Central memory CD4-positive, alpha-beta T cell (primary cell): ENCODE measurements around the gene ITPRIP.

Experiments used
- DNase-seq: peaks from one replicate; pipeline ENCODE4 v3.0.0; 2022
- total RNA-seq, 3 experiments: gene quantifications; one replicate each; lab custom pipeline; 2026; lab: John Stamatoyannopoulos, UW

ITPRIP gene, protein sequence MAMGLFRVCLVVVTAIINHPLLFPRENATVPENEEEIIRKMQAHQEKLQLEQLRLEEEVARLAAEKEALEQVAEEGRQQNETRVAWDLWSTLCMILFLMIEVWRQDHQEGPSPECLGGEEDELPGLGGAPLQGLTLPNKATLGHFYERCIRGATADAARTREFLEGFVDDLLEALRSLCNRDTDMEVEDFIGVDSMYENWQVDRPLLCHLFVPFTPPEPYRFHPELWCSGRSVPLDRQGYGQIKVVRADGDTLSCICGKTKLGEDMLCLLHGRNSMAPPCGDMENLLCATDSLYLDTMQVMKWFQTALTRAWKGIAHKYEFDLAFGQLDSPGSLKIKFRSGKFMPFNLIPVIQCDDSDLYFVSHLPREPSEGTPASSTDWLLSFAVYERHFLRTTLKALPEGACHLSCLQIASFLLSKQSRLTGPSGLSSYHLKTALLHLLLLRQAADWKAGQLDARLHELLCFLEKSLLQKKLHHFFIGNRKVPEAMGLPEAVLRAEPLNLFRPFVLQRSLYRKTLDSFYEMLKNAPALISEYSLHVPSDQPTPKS
- 35.9 to 67.7 (median 45.7) reads per million in 3 experiments for total RNA-seq

DNA sequence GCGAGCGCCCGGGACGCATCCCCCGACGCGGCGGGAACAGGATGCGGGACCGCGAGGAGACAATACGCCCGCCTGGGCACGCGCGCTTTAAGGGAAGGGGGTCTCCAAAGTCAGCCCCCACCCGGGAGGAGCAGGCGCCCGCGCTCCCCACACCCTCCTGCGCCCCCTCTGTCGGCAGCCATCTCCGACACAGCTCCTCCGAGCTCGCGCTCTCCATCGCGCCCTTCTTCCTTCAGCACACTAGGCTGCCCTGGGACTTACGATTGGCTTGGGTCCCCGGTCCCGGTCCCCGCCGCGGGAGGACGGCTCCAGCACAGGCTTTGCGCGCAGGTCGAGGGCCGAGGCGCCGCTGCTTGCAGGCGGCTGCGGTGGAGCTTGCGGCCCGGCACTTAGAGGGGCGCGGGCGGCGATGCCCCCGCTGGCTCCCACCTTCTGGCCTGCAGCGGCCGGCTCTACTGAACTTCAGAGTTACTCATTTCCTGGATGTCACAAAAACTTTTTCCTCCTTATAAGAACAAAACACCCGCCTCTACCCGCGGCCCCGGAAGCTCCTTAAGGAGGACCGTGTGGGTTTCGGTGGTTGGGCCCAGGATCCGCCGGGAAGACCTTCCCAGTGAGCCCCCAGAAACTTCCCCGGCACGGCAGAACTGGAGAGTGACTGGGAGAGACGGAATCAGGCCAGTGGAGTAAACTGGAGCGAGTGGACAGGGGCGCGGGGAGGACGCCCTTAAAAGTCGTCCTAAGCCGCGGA lies at the start of gene ITPRIP:
Gene ITPRIP (minus strand): TSS at position 481 of the 751 bp plus-strand sequence. CDS start 22,414 bp downstream, outside the sequence.
- peak; percentile 85 for DNase-seq

GRCh38 chr10:104387130-104387888 lies 49.0 kb upstream of the ITPRIP start:
- DNase-seq = no peak

- DNase-seq = no peak
Observed at GRCh38 chr10:104380336-104380735, 42.1 kb upstream of the ITPRIP start.

DNA sequence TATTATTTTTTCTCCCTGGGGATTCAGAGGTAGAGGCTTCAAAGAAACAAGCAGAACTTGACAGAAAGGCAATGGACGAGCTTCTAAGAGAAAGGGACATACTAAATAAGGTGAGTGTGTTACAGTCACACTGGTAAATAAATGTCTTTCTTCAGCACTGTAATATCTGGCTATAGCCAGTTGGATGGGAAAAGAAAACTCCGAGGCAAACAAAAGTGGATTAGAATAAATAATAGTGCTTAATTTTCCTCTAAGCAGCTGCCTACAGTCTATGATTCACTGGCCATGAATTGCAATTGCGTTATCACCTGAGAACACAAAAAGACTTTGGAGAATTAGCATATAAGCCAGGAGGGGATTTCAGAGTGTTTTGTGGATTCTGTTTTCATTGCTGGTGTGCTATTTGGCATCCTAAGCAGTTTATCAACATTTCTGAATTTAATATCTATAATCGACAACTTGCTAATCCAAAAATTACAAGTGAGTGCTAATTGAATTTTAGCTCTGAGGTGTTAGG lies 38.6 kb upstream of the ITPRIP start:
- no peak for DNase-seq

GRCh38 chr10:104374591-104374990 lies 36.3 kb upstream of the ITPRIP start:
- DNase-seq = no peak

DNA sequence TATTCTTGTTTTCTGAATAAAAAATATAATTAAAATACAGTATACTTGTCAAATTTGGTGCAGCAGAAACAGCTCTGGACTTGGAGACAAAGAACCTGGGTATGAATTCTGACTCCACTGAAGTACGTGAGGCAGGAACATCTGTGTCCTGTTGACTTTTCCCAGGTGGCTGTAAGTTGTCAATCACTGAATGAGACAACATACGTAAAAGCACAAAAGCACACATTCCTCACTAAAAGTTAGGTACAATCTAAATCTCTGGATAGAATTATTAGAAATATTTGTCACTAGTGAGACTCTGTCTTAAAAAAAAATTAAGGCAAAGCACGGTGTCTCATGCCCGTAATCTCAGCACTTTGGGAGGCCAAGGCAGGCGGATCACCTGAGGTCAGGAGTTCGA lies 33.5 kb upstream of the ITPRIP start:
- no peak for DNase-seq

GRCh38 chr10:104368381-104368780 lies 30.1 kb upstream of the ITPRIP start:
- no peak for DNase-seq

GRCh38 chr10:104367904-104368303 lies 29.6 kb upstream of the ITPRIP start:
- no peak for DNase-seq

DNA sequence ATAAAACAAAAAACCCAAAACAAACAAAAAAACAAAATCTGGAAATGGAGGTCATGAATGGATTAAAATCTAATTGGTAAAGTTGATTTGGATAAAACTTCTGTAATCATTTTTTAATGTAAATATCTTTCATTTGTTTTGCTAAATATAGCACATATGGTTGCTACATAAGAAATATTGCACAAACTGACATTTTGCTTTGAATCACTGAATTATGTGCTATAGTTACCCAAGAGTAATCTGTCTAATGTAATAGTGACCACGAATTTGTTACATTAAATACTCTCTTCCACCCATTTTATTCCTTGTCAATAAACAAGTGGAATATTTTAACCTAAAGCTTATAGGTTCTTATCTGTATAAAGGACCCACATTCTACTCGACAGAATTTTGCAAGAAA lies 21.5 kb upstream of the ITPRIP start:
- DNase-seq = no peak

DNA sequence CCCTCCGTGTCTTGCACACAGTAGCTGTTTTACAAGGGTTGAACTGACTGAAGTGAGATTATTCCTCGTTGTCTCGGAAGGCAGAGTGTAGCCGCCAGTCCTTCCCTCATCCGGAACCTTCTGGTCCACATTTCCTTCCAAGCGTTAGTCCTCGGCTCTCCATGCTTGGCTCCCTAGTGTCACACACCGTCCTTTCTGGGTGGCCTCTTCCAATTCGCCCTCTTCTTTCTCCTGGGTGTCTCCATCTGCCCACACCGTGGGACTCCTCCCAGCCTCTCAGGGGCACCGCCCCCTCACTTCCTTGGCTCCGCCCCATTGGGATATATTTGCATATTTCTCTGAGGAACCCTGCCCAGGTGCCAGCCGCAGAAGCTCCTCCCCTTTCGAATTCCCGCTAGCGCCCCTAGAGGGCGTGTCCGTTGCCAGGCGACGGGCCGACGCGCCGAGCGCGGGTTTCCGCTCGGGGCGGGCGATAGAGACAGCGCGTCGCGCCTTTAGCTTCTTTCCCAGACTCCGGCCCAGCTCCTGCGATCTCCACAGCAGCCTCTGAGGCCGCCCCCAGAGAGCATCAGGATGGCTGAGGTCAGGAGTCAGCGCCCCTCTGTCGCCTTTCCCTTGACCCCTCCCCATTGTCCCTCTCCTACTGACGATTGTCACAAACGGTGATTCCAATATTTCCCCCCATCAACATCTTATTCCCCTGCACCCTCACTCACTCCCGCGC lies 15.2 kb upstream of the ITPRIP start, which contains the start of gene CFAP58:
Gene CFAP58 (plus strand): TSS at position 509 of the 724 bp plus-strand sequence. CDS start 65 bp downstream, at position 574.
- peak; percentile 88 for DNase-seq

GRCh38 chr10:104351919-104352318 lies 13.7 kb upstream of the ITPRIP start:
- DNase-seq = no peak

- no peak for DNase-seq
Observed at GRCh38 chr10:104351061-104351702, 12.9 kb upstream of the ITPRIP start.

GRCh38 chr10:104350127-104350635 lies 11.9 kb upstream of the ITPRIP start:
- peak; percentile 69 for DNase-seq

DNA sequence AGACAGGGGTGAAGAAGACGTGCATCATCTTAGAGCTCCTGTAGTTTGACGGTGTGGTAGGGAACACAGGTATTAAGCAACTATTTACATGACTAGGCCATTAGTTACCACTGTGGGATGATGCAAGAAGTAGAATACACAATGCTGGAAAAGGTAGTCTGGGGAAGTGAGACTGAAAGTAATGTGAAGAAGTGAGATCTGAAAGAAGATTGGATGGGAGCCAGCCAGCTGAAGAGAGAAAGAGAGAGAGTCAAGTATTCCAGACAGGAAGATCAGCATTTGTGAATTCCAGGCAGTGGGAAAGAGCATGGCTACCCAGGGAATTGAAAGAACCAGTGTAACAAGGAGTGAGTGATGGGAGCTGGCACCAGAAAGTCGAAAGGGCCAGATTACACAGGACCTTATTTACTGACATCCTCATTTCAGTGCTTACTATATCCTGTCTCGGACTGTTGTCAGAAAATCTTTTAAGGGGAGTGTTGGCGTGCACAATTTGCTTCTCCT lies 11.4 kb upstream of the ITPRIP start:
- no peak for DNase-seq

- DNase-seq = no peak
Observed at GRCh38 chr10:104348601-104349000, 10.3 kb upstream of the ITPRIP start.

- DNase-seq = no peak
Observed at GRCh38 chr10:104347295-104348045, 9.2 kb upstream of the ITPRIP start.

DNA sequence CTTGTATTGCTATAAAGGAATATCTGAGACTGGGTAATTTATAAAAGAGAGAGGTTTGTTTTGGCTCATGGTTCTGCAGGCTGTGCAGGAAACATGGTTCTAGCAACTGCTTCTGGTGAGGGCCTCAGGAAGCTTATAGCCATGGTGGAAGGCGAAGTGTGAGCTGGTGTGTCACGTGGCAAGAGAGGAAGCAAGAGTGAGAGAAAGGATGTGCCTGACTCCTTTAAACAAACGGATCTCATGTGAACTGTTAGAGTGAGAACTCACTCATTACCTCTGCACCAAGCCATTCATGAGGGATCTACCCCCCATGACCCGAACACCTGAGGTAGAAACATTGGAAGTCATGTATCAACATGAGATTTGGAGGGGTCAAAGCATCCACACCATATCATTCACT lies 7.7 kb upstream of the ITPRIP start:
- no peak for DNase-seq

GRCh38 chr10:104345515-104345914 lies 7.2 kb upstream of the ITPRIP start:
- DNase-seq = no peak

GRCh38 chr10:104344219-104344618 lies 6.0 kb upstream of the ITPRIP start:
- DNase-seq = no peak

DNA sequence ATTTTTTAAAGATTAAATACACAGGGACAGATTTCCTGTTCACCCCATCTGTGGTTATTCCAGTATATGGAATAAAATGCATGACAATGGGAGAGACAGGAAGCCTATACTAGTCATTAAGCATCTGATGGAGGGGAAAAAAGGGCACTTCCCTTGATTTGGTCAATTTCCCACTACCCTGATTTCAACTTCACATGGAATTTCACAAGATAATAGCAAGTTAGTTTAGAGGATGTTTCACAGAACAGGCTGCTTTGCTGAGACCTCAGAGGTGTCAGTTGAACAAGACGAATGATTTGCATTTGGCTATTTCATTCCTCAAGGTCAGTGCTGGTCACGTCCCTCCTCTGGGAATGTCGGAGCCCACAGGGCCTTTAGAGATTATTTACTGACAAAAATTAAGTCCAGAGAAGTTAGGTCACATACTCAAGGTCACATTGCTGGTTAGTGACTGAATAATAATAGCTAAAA lies 4.7 kb upstream of the ITPRIP start:
- DNase-seq = no peak
